Thymus (tissue), 11 donors: ENCODE results near the gene NBEA. TPM values are rescaled to one million over a fixed set of nuclear protein-coding genes. Genes with fewer than 3 reads are reported as not detected.
"Not testable (repeated sequence)": the region's sequence is repeated elsewhere in the genome, so short reads cannot be mapped to it uniquely, and the experiment has no call there.

Experiments used
- DNase-seq, 9 donors: peaks; one replicate each; pipeline ENCODE4 v3.0.0-alpha.2; 2013; ENCODE audit warnings: low spot score in 9 of 9, low read depth in 6 of 9, missing footprints in 1 of 9
- H3K27ac ChIP-seq, 2 donors: one replicate each; pipeline ENCODE4 v1.5.1; 2013; ENCODE audit warnings: control low read depth in 1 of 2, low read depth in 1 of 2, low read length in 1 of 2, mild to moderate bottlenecking in 1 of 2, moderate library complexity in 1 of 2
- H3K27me3 ChIP-seq, 2 donors: one replicate each; pipeline ENCODE4 v1.5.1; 2013; ENCODE audit warnings: low read length in 1 of 2; ENCODE audit not compliant: control insufficient read depth in 2 of 2, insufficient read depth in 1 of 2
- H3K36me3 ChIP-seq, 2 donors: one replicate each; pipeline ENCODE4 v1.5.1; 2013; ENCODE audit warnings: low read length in 1 of 2, mild to moderate bottlenecking in 1 of 2, moderate library complexity in 1 of 2; ENCODE audit not compliant: control insufficient read depth in 2 of 2, insufficient read depth in 2 of 2
- H3K4me1 ChIP-seq, 2 donors: one replicate each; pipeline ENCODE4 v1.5.1; 2013; ENCODE audit warnings: low read length in 2 of 2; ENCODE audit not compliant: control insufficient read depth in 2 of 2, insufficient read depth in 2 of 2
- H3K4me3 ChIP-seq, 2 donors: one replicate each; pipeline ENCODE4 v1.5.1; 2013; ENCODE audit warnings: low read length in 2 of 2, control low read depth in 1 of 2, mild to moderate bottlenecking in 1 of 2
- H3K9me3 ChIP-seq, 2 donors: one replicate each; pipeline ENCODE4 v1.5.1; 2013; ENCODE audit warnings: low read length in 1 of 2, mild to moderate bottlenecking in 1 of 2; ENCODE audit not compliant: control insufficient read depth in 2 of 2, insufficient read depth in 1 of 2
- WGBS: extraction: QIAGEN DNeasy Blood & Tissue Kit; methylation state at CpG from one replicate; pipeline ENCODE4 v1.1.7; 2013; 5-methylcytosine and 5-hydroxymethylcytosine counted together
- polyA plus RNA-seq: library from polyadenylated mRNA; stranded (reverse); fragments of 200-250 nt; gene quantifications from one replicate; pipeline ENCODE4 v1.2.3, GENCODE V29; 2013
- total RNA-seq: library from RNA; stranded (reverse); fragments of 120-200 nt; gene quantifications from one replicate; pipeline ENCODE4 v1.2.4, GENCODE V29; 2013
- donor health status: healthy.

The NBEA gene
- total and polyA plus RNA-seq, 2 donors: 4.1 to 6.8 TPM

GRCh38 chr13:35664747-35665146 lies 722.7 kb downstream of the NBEA start:
- DNase-seq: no peak
- H3K27ac ChIP-seq: no peak overlapping the region
- H3K9me3 ChIP-seq: no peaks in the 10 kb centered on the region
- no peaks in the 10 kb centered on the region for H3K27me3 ChIP-seq
- no peak overlapping the region for H3K4me3 ChIP-seq
- no peaks in the 10 kb centered on the region for H3K4me1 ChIP-seq
- WGBS: 98% methylated on average over 7 of the region's 7 CpGs
- H3K36me3 ChIP-seq: no peaks in the 10 kb centered on the region

GRCh38 chr13:35669321-35669720 lies 727.3 kb downstream of the NBEA start:
- no peak overlapping the region for H3K4me3 ChIP-seq
- 96% methylated on average over 4 of the region's 4 CpGs for WGBS

GRCh38 chr13:35672611-35673010 lies 730.5 kb downstream of the NBEA start:
- Histone ChIP-seq H3K36me3 (no peaks in the 10 kb centered on the region), H3K9me3 (no peaks in the 10 kb centered on the region), H3K4me3 (no peak overlapping the region), H3K4me1 (no peaks in the 10 kb centered on the region), H3K27ac (no peak overlapping the region), H3K27me3 (no peaks in the 10 kb centered on the region)
- 92% methylated on average over 6 of the region's 6 CpGs for WGBS
- DNase-seq: no peak

More at GRCh38 chr13:35669321-35669720, 727.3 kb downstream of the NBEA start:
- no peak overlapping the region for H3K27ac ChIP-seq
- H3K4me1 ChIP-seq: no peaks in the 10 kb centered on the region
- H3K36me3 ChIP-seq: no peaks in the 10 kb centered on the region
- no peaks in the 10 kb centered on the region for H3K9me3 ChIP-seq
- DNase-seq: no peak
- H3K27me3 ChIP-seq: no peaks in the 10 kb centered on the region

- no peak for DNase-seq
- Histone ChIP-seq H3K27ac (no peak overlapping the region), H3K36me3 (no peaks in the 10 kb centered on the region), H3K9me3 (no peaks in the 10 kb centered on the region), H3K4me3 (no peak overlapping the region), H3K4me1 (no peaks in the 10 kb centered on the region), H3K27me3 (no peaks in the 10 kb centered on the region)
- 98% methylated on average over 4 of the region's 4 CpGs for WGBS
Observed at GRCh38 chr13:35675651-35676050, 733.6 kb downstream of the NBEA start.

GRCh38 chr13:35677863-35678262 lies 735.8 kb downstream of the NBEA start:
- WGBS: 91% methylated on average over 6 of the region's 6 CpGs
- not testable (repeated sequence) for H3K4me1 ChIP-seq, H3K36me3 ChIP-seq, H3K27me3 ChIP-seq, DNase-seq, H3K27ac ChIP-seq, H3K4me3 ChIP-seq, H3K9me3 ChIP-seq

GRCh38 chr13:35681685-35682084 lies 739.6 kb downstream of the NBEA start:
- H3K9me3 ChIP-seq: no peaks in the 10 kb centered on the region
- H3K4me1 ChIP-seq: no peaks in the 10 kb centered on the region
- no peak overlapping the region for H3K27ac ChIP-seq
- WGBS: 97% methylated on average over 6 of the region's 6 CpGs
- H3K4me3 ChIP-seq: no peak overlapping the region
- no peaks in the 10 kb centered on the region for H3K27me3 ChIP-seq
- no peak for DNase-seq
- no peaks in the 10 kb centered on the region for H3K36me3 ChIP-seq

- Histone ChIP-seq H3K27me3 (no peaks in the 10 kb centered on the region), H3K27ac (no peak overlapping the region), H3K36me3 (no peaks in the 10 kb centered on the region), H3K4me3 (no peak overlapping the region), H3K4me1 (no peaks in the 10 kb centered on the region), H3K9me3 (no peaks in the 10 kb centered on the region)
- no peak for DNase-seq
- 92% methylated on average over 5 of the region's 5 CpGs for WGBS
Observed at GRCh38 chr13:35684432-35684831, 742.4 kb downstream of the NBEA start.

- Histone ChIP-seq H3K9me3 (no peaks in the 10 kb centered on the region), H3K27ac (no peak overlapping the region), H3K27me3 (no peaks in the 10 kb centered on the region), H3K4me1 (no peaks in the 10 kb centered on the region), H3K4me3 (no peak overlapping the region), H3K36me3 (no peaks in the 10 kb centered on the region)
- DNase-seq: no peak
- WGBS: 94% methylated on average over 4 of the region's 4 CpGs
Observed at GRCh38 chr13:35687336-35687735, 745.3 kb downstream of the NBEA start.

GRCh38 chr13:35690581-35691207 lies 748.6 kb downstream of the NBEA start:
- H3K27ac ChIP-seq: no peak overlapping the region
- no peaks in the 10 kb centered on the region for H3K36me3 ChIP-seq
- H3K9me3 ChIP-seq: no peaks in the 10 kb centered on the region
- DNase-seq: no peak
- no peaks in the 10 kb centered on the region for H3K4me1 ChIP-seq
- no peak overlapping the region for H3K4me3 ChIP-seq
- 81% methylated on average over 8 of the region's 8 CpGs for WGBS
- H3K27me3 ChIP-seq: no peaks in the 10 kb centered on the region
